T-cell (primary cell): ENCODE data around the gene C1QTNF9B. TPM values are rescaled to one million over a fixed set of nuclear protein-coding genes. Genes with fewer than 3 reads are reported as not detected.

Source experiments
- ATAC-seq, 4 experiments: fragments of 200-7000 bp in 3 of 4; fragments of 150-1000 bp in 1 of 4; cut with Tn5 transposase; replicated peaks in 1 of 4; 1 replicate in 3 of 4; 2 replicates in 1 of 4; pipeline ENCODE4 v1.10.0; 2021; ENCODE audit warnings: moderate library complexity in 3 of 4, mild to moderate bottlenecking in 2 of 4, moderate number of reproducible peaks in 1 of 4
- CTCF ChIA-PET, 2 donors: fragments of 300-600 bp; sonication (Branson Sonifier 250); formaldehyde crosslinking; loops; one replicate each; lab custom pipeline; 2022; ENCODE audit warnings: antibody characterized with exemption in 2 of 2; lab: Charles Lee
- POLR2A ChIA-PET, 2 donors: fragments of 300-600 bp; sonication (Branson Sonifier 250); formaldehyde crosslinking; loops; one replicate each; lab custom pipeline; 2022; ENCODE audit warnings: antibody characterized with exemption in 2 of 2; lab: Charles Lee
- DNase-seq, 35 experiments: peaks; one replicate each; pipeline versions ENCODE4 v3.0.0 to v3.0.0-alpha.2; 2013 to 2023
- H3K27ac ChIP-seq: one replicate; pipeline ENCODE4 v1.5.1; 2013; ENCODE audit warnings: low read length
- H3K27me3 ChIP-seq, 2 experiments: replicated peaks in 1 of 2; 1 replicate in 1 of 2; 2 replicates in 1 of 2; pipeline versions ENCODE4 v1.6.1 to v1.7.0; 2013; ENCODE audit warnings: low read length in 1 of 2, mixed read lengths in 1 of 2; ENCODE audit not compliant: control insufficient read depth in 2 of 2, insufficient read depth in 2 of 2; ENCODE audit errors: extremely low read depth in 1 of 2
- H3K36me3 ChIP-seq, 2 donors: 1 replicate in 1 of 2; 2 replicates in 1 of 2; pipeline versions ENCODE4 v1.6.1 to v1.7.0; 2013; ENCODE audit warnings: low read length in 1 of 2; ENCODE audit not compliant: control insufficient read depth in 2 of 2, insufficient read depth in 1 of 2; ENCODE audit errors: extremely low read depth in 1 of 2
- H3K4me1 ChIP-seq, 2 experiments: 1 replicate in 1 of 2; 2 replicates in 1 of 2; pipeline versions ENCODE4 v1.6.1 to v1.7.0; 2013; ENCODE audit warnings: low read length in 2 of 2, mixed read lengths in 1 of 2; ENCODE audit not compliant: insufficient read depth in 2 of 2, control insufficient read depth in 1 of 2; ENCODE audit errors: extremely low read depth in 1 of 2
- H3K4me3 ChIP-seq, 2 donors: 1 replicate in 1 of 2; 2 replicates in 1 of 2; pipeline versions ENCODE4 v1.5.1 to v1.7.0; 2013; ENCODE audit warnings: mild to moderate bottlenecking in 2 of 2, low read length in 1 of 2, moderate library complexity in 1 of 2; ENCODE audit not compliant: control insufficient read depth in 1 of 2; ENCODE audit errors: extremely low read depth in 1 of 2
- H3K9me3 ChIP-seq: 2 replicates; pipeline ENCODE4 v1.7.0; 2013
- H3K27ac Mint-ChIP-seq, 2 donors: one replicate each; pipeline ENCODE4 v1.8.0; 2020 to 2021; ENCODE audit warnings: mild to moderate bottlenecking in 2 of 2, mixed read lengths in 2 of 2
- H3K27me3 Mint-ChIP-seq, 2 donors: one replicate each; pipeline ENCODE4 v1.8.0; 2021 to 2022; ENCODE audit warnings: mixed read lengths in 2 of 2
- H3K36me3 Mint-ChIP-seq: one replicate; pipeline ENCODE4 v1.8.0; 2021; ENCODE audit warnings: mixed read lengths
- H3K4me1 Mint-ChIP-seq, 3 donors: one replicate each; pipeline ENCODE4 v1.8.0; 2020 to 2022; ENCODE audit warnings: mixed read lengths in 3 of 3, mild to moderate bottlenecking in 1 of 3
- H3K4me3 Mint-ChIP-seq, 3 donors: one replicate each; pipeline ENCODE4 v1.8.0; 2020 to 2022; ENCODE audit warnings: mild to moderate bottlenecking in 3 of 3, mixed read lengths in 3 of 3, moderate library complexity in 3 of 3
- H3K9me3 Mint-ChIP-seq, 3 donors: one replicate each; pipeline ENCODE4 v1.8.0; 2020 to 2022; ENCODE audit warnings: mixed read lengths in 3 of 3
- WGBS: methylation state at CpG from one replicate; pipeline ENCODE4 v1.1.5; 2013; ENCODE audit warnings: missing lambda C conversion rate; ENCODE audit not compliant: insufficient coverage; 5-methylcytosine and 5-hydroxymethylcytosine counted together
- total RNA-seq, 35 experiments: library from RNA in 6 of 35; stranded (reverse) in 6 of 35; fragments of 120-200 nt in 1 of 35; gene quantifications; one replicate each; pipeline versions ENCODE4 v1.2.1 to v1.2.4 and lab custom pipeline; 2013 to 2026

C1QTNF9B gene
- total RNA-seq, 5 donors from 2014 or later (not counting 1 experiment from before 2014, with no cell fraction given), result not detected

- H3K27me3 Mint-ChIP-seq, result no peaks in the 10 kb centered on the region
- H3K36me3 ChIP-seq, result peaks cover 0 to 7% of the 10 kb centered on the region in 2 donors
- H3K4me1 Mint-ChIP-seq, result peaks cover 3 to 18% (median 16%) of the 10 kb centered on the region in 3 donors
- H3K27me3 ChIP-seq, result no peaks in the 10 kb centered on the region
- peaks cover 46% of the 10 kb centered on the region for H3K36me3 Mint-ChIP-seq
- H3K27ac ChIP-seq, result no peak overlapping the region
- CTCF ChIA-PET, result no interaction called here
- H3K9me3 ChIP-seq, result no peaks in the 10 kb centered on the region
- DNase-seq, result no peak
- no peak overlapping the region for H3K27ac Mint-ChIP-seq
- no peak overlapping the region for H3K4me3 Mint-ChIP-seq
- no peak overlapping the region for H3K4me3 ChIP-seq
- POLR2A ChIA-PET, result no interaction called here
- no peaks in the 10 kb centered on the region for H3K9me3 Mint-ChIP-seq
- ATAC-seq, result no peak
- H3K4me1 ChIP-seq, result peaks cover 4 to 7% of the 10 kb centered on the region in 2 experiments
- no CpG with 5 or more reads among the region's 1 CpG for WGBS
Measured at GRCh38 chr13:23850134-23850533, 47.2 kb downstream of the C1QTNF9B start.

DNA sequence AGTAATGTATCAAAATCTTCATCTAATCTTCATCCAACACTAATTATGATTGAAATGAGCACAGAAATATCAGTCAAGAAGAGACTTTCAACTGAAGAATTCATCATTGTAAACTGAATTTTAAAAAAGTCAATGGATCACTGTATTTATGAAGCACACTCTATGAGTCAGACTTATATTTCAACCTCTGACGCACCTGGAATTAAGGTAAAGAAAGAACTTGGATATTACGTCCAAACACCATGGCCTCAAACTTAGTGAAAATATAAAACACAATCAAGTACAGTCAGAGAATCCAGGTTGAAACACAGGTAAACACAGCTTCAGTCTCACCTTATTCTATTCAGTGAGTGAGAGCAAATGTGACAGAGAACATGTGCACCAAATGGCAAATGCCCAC lies 47.6 kb downstream of the C1QTNF9B start:
- H3K36me3 ChIP-seq, result peaks cover 0 to 7% of the 10 kb centered on the region in 2 donors
- no peaks in the 10 kb centered on the region for H3K9me3 ChIP-seq
- POLR2A ChIA-PET, result no interaction called here
- no CpG with 5 or more reads among the region's 2 CpGs for WGBS
- CTCF ChIA-PET, result no interaction called here
- H3K9me3 Mint-ChIP-seq, result no peaks in the 10 kb centered on the region
- H3K4me1 ChIP-seq, result peaks cover 4 to 9% of the 10 kb centered on the region in 2 experiments
- H3K4me3 ChIP-seq, result no peak overlapping the region
- no peaks in the 10 kb centered on the region for H3K27me3 Mint-ChIP-seq
- no peaks in the 10 kb centered on the region for H3K27me3 ChIP-seq
- peaks cover 3 to 19% (median 18%) of the 10 kb centered on the region in 3 donors for H3K4me1 Mint-ChIP-seq
- no peak overlapping the region for H3K27ac ChIP-seq
- H3K36me3 Mint-ChIP-seq, result peaks cover 45% of the 10 kb centered on the region
- H3K27ac Mint-ChIP-seq, result no peak overlapping the region
- no peak overlapping the region for H3K4me3 Mint-ChIP-seq
- ATAC-seq (no peak), DNase-seq (no peak)

- peaks cover 7 to 12% of the 10 kb centered on the region in 2 experiments for H3K4me1 ChIP-seq
- H3K36me3 ChIP-seq, result peaks cover 0 to 7% of the 10 kb centered on the region in 2 donors
- WGBS, result 61% methylated on average over 7 of the region's 8 CpGs
- H3K27me3 ChIP-seq, result no peaks in the 10 kb centered on the region
- peaks cover 47% of the 10 kb centered on the region for H3K36me3 Mint-ChIP-seq
- DNase-seq, result no peak
- ATAC-seq, result no peak
- no peaks in the 10 kb centered on the region for H3K27me3 Mint-ChIP-seq
- H3K27ac ChIP-seq, result no peak overlapping the region
- peaks cover 9 to 26% (median 25%) of the 10 kb centered on the region in 3 donors for H3K4me1 Mint-ChIP-seq
- no peak overlapping the region for H3K4me3 Mint-ChIP-seq
- H3K9me3 ChIP-seq, result no peaks in the 10 kb centered on the region
- no peak overlapping the region for H3K27ac Mint-ChIP-seq
- no peaks in the 10 kb centered on the region for H3K9me3 Mint-ChIP-seq
- ChIA-PET CTCF (no interaction called here), POLR2A (no interaction called here)
- H3K4me3 ChIP-seq, result no peak overlapping the region
Measured at GRCh38 chr13:23848646-23849141, 48.6 kb downstream of the C1QTNF9B start.

- no peak for DNase-seq
- 100% methylated on average over 1 of the region's 2 CpGs for WGBS
- Mint-ChIP-seq H3K36me3 (peaks cover 50% of the 10 kb centered on the region), H3K9me3 (no peaks in the 10 kb centered on the region), H3K4me3 (no peak overlapping the region), H3K27me3 (no peaks in the 10 kb centered on the region), H3K27ac (no peak overlapping the region), H3K4me1 (peaks cover 11 to 29% (median 28%) of the 10 kb centered on the region in 3 donors)
- ChIA-PET POLR2A (no interaction called here), CTCF (no interaction called here)
- H3K36me3 ChIP-seq, result peaks cover 0 to 7% of the 10 kb centered on the region in 2 donors
- no peaks in the 10 kb centered on the region for H3K9me3 ChIP-seq
- peaks cover 7 to 12% of the 10 kb centered on the region in 2 experiments for H3K4me1 ChIP-seq
- H3K4me3 ChIP-seq, result no peak overlapping the region
- no peaks in the 10 kb centered on the region for H3K27me3 ChIP-seq
- no peak for ATAC-seq
- no peak overlapping the region for H3K27ac ChIP-seq
Measured at GRCh38 chr13:23848019-23848418, 49.3 kb downstream of the C1QTNF9B start.

GRCh38 chr13:23847497-23847896 lies 49.8 kb downstream of the C1QTNF9B start:
- Histone ChIP-seq H3K27me3 (no peaks in the 10 kb centered on the region), H3K4me1 (peaks cover 7 to 12% of the 10 kb centered on the region in 2 experiments), H3K36me3 (peaks cover 0 to 7% of the 10 kb centered on the region in 2 donors), H3K27ac (no peak overlapping the region), H3K9me3 (no peaks in the 10 kb centered on the region), H3K4me3 (no peak overlapping the region)
- ATAC-seq, result no peak
- no peak for DNase-seq
- Mint-ChIP-seq H3K27me3 (no peaks in the 10 kb centered on the region), H3K9me3 (no peaks in the 10 kb centered on the region), H3K27ac (no peak overlapping the region), H3K36me3 (peaks cover 52% of the 10 kb centered on the region), H3K4me3 (no peak overlapping the region), H3K4me1 (peaks cover 11 to 29% (median 28%) of the 10 kb centered on the region in 3 donors)
- WGBS, result no CpG with 5 or more reads among the region's 2 CpGs
- CTCF ChIA-PET, result no interaction called here
- POLR2A ChIA-PET, result no interaction called here

- POLR2A ChIA-PET, result no interaction called here
- no peak overlapping the region for H3K27ac ChIP-seq
Measured at GRCh38 chr13:23845105-23845725, 52.1 kb downstream of the C1QTNF9B start.

More at GRCh38 chr13:23845105-23845725, 52.1 kb downstream of the C1QTNF9B start:
- no peaks in the 10 kb centered on the region for H3K27me3 ChIP-seq
- Mint-ChIP-seq H3K4me1 (peaks cover 11 to 29% (median 28%) of the 10 kb centered on the region in 3 donors), H3K4me3 (no peak overlapping the region), H3K27ac (no peak overlapping the region), H3K9me3 (no peaks in the 10 kb centered on the region), H3K36me3 (peaks cover 47% of the 10 kb centered on the region), H3K27me3 (no peaks in the 10 kb centered on the region)
- CTCF ChIA-PET, result no interaction called here
- WGBS, result no CpG with 5 or more reads among the region's 5 CpGs
- H3K9me3 ChIP-seq, result no peaks in the 10 kb centered on the region
- H3K4me3 ChIP-seq, result no peak overlapping the region
- peaks cover 7 to 12% of the 10 kb centered on the region in 2 experiments for H3K4me1 ChIP-seq
- H3K36me3 ChIP-seq, result peaks cover 0 to 2% of the 10 kb centered on the region in 2 donors
- no peak for DNase-seq
- ATAC-seq, result no peak
